ENCODE data around the gene TXK.

The TXK gene

GRCh38 chr4:48051078-48051477 is 83.0 kb downstream of the TXK start:
- TF ChIP-seq JUND (IDR thresholded peaks at IDR 0.05; ENCODE audit: low read depth), result no peak
- no peak for DNase-seq (ENCODE audit: low read depth in 1 of 2, low spot score in 1 of 2)
- in situ Hi-C loops (cut with HindIII; ENCODE audit: low pct_unique_long_range_greater_than_20kb, low sequenced_read_pairs), result no loop called here

- in situ Hi-C loops (cut with HindIII; ENCODE audit: low pct_unique_long_range_greater_than_20kb, low sequenced_read_pairs), result no loop called here
- no peak for TF ChIP-seq JUND (IDR thresholded peaks at IDR 0.05; ENCODE audit: low read depth)
- no peak for DNase-seq (ENCODE audit: low read depth in 1 of 2, low spot score in 1 of 2)
Observed at GRCh38 chr4:48049483-48049882, 84.6 kb downstream of the TXK start.

- TF ChIP-seq JUND (IDR thresholded peaks at IDR 0.05; ENCODE audit: low read depth), result no peak
- in situ Hi-C loops (cut with HindIII; ENCODE audit: low pct_unique_long_range_greater_than_20kb, low sequenced_read_pairs), result no loop called here
- DNase-seq (ENCODE audit: low read depth in 1 of 2, low spot score in 1 of 2), result no peak
Observed at GRCh38 chr4:48047896-48048295, 86.2 kb downstream of the TXK start.

GRCh38 chr4:48047421-48047844 is 86.6 kb downstream of the TXK start:
- TF ChIP-seq JUND (IDR thresholded peaks at IDR 0.05; ENCODE audit: low read depth), result no peak
- DNase-seq (ENCODE audit: low read depth in 1 of 2, low spot score in 1 of 2), result no peak
- in situ Hi-C loops (cut with HindIII; ENCODE audit: low pct_unique_long_range_greater_than_20kb, low sequenced_read_pairs), result no loop called here

- DNase-seq (ENCODE audit: low read depth in 1 of 2, low spot score in 1 of 2), result no peak
- TF ChIP-seq JUND (IDR thresholded peaks at IDR 0.05; ENCODE audit: low read depth), result no peak
- in situ Hi-C loops (cut with HindIII; ENCODE audit: low pct_unique_long_range_greater_than_20kb, low sequenced_read_pairs), result no loop called here
Observed at GRCh38 chr4:48046059-48046458, 88.0 kb downstream of the TXK start.

GRCh38 chr4:48044298-48044697 is 89.8 kb downstream of the TXK start:
- no peak for DNase-seq (ENCODE audit: low read depth in 1 of 2, low spot score in 1 of 2)
- in situ Hi-C loops (cut with HindIII; ENCODE audit: low pct_unique_long_range_greater_than_20kb, low sequenced_read_pairs), result no loop called here
- TF ChIP-seq JUND (IDR thresholded peaks at IDR 0.05; ENCODE audit: low read depth), result no peak

GRCh38 chr4:48043504-48043903 is 90.5 kb downstream of the TXK start:
- TF ChIP-seq JUND (IDR thresholded peaks at IDR 0.05; ENCODE audit: low read depth), result no peak
- no peak for DNase-seq (ENCODE audit: low read depth in 1 of 2, low spot score in 1 of 2)
- in situ Hi-C loops (cut with HindIII; ENCODE audit: low pct_unique_long_range_greater_than_20kb, low sequenced_read_pairs), result no loop called here

- TF ChIP-seq JUND (IDR thresholded peaks at IDR 0.05; ENCODE audit: low read depth), result no peak
- in situ Hi-C loops (cut with HindIII; ENCODE audit: low pct_unique_long_range_greater_than_20kb, low sequenced_read_pairs), result no loop called here
- no peak for DNase-seq (ENCODE audit: low read depth in 1 of 2, low spot score in 1 of 2)
Observed at GRCh38 chr4:48042979-48043461, 91.0 kb downstream of the TXK start.

GRCh38 chr4:48041535-48042137 is 92.4 kb downstream of the TXK start:
- in situ Hi-C loops (cut with HindIII; ENCODE audit: low pct_unique_long_range_greater_than_20kb, low sequenced_read_pairs), result no loop called here
- DNase-seq (ENCODE audit: low read depth in 1 of 2, low spot score in 1 of 2), result no peak
- no peak for TF ChIP-seq JUND (IDR thresholded peaks at IDR 0.05; ENCODE audit: low read depth)

GRCh38 chr4:48039561-48039960 is 94.5 kb downstream of the TXK start:
- TF ChIP-seq JUND (IDR thresholded peaks at IDR 0.05; ENCODE audit: low read depth), result no peak
- DNase-seq (ENCODE audit: low read depth in 1 of 2, low spot score in 1 of 2), result no peak
- in situ Hi-C loops (cut with HindIII; ENCODE audit: low pct_unique_long_range_greater_than_20kb, low sequenced_read_pairs), result no loop called here

- no peak for TF ChIP-seq JUND (IDR thresholded peaks at IDR 0.05; ENCODE audit: low read depth)
- in situ Hi-C loops (cut with HindIII; ENCODE audit: low pct_unique_long_range_greater_than_20kb, low sequenced_read_pairs), result no loop called here
- DNase-seq (ENCODE audit: low read depth in 1 of 2, low spot score in 1 of 2), result no peak
Observed at GRCh38 chr4:48038666-48039065, 95.4 kb downstream of the TXK start.

- no peak for DNase-seq (ENCODE audit: low read depth in 1 of 2, low spot score in 1 of 2)
- in situ Hi-C loops (cut with HindIII; ENCODE audit: low pct_unique_long_range_greater_than_20kb, low sequenced_read_pairs), result no loop called here
- TF ChIP-seq JUND (IDR thresholded peaks at IDR 0.05; ENCODE audit: low read depth), result no peak
Observed at GRCh38 chr4:48037117-48037462, 97.0 kb downstream of the TXK start.

GRCh38 chr4:48035952-48036351 is 98.1 kb downstream of the TXK start:
- in situ Hi-C loops (cut with HindIII; ENCODE audit: low pct_unique_long_range_greater_than_20kb, low sequenced_read_pairs), result no loop called here
- no peak for TF ChIP-seq JUND (IDR thresholded peaks at IDR 0.05; ENCODE audit: low read depth)
- no peak for DNase-seq (ENCODE audit: low read depth in 1 of 2, low spot score in 1 of 2)

- peak in 1 of 2 experiments; percentile 56 for DNase-seq (ENCODE audit: low read depth in 1 of 2, low spot score in 1 of 2)
- in situ Hi-C loops (cut with HindIII; ENCODE audit: low pct_unique_long_range_greater_than_20kb, low sequenced_read_pairs), result no loop called here
- no peak for TF ChIP-seq JUND (IDR thresholded peaks at IDR 0.05; ENCODE audit: low read depth)
Observed at GRCh38 chr4:48033825-48034413, 100.1 kb downstream of the TXK start.

Data from T47D (cell line).